Mesothelial cell of epicardium (in vitro differentiated cells): ENCODE measurements around the gene PAK2. TPM values are rescaled to one million over a fixed set of nuclear protein-coding genes. Genes with fewer than 3 reads are reported as not detected.
"Not testable (repeated sequence)": the region's sequence is repeated elsewhere in the genome, so short reads cannot be mapped to it uniquely, and the experiment has no call there.

ENCODE experiments used
- DNase-seq, 2 experiments: peaks; one replicate each; pipeline ENCODE4 v3.0.0; 2021; ENCODE audit warnings: low spot score in 2 of 2; ENCODE audit not compliant: unreplicated experiment in 2 of 2
- H3K27ac Mint-ChIP-seq: 2 replicates; pipeline ENCODE4 v1.8.0; 2021; ENCODE audit warnings: mixed read lengths
- H3K27me3 Mint-ChIP-seq: 2 replicates; pipeline ENCODE4 v1.8.0; 2021; ENCODE audit warnings: low read depth, mixed read lengths
- H3K36me3 Mint-ChIP-seq: 2 replicates; pipeline ENCODE4 v1.8.0; 2021; ENCODE audit warnings: mixed read lengths
- H3K4me1 Mint-ChIP-seq: 2 replicates; pipeline ENCODE4 v1.8.0; 2021; ENCODE audit warnings: mixed read lengths
- H3K4me3 Mint-ChIP-seq: 2 replicates; pipeline ENCODE4 v1.8.0; 2021; ENCODE audit warnings: mild to moderate bottlenecking, moderate library complexity, mixed read lengths
- H3K9me3 Mint-ChIP-seq: 2 replicates; pipeline ENCODE4 v1.8.0; 2021; ENCODE audit warnings: mixed read lengths
- total RNA-seq: library from RNA; stranded (reverse); gene quantifications from 3 replicates; pipeline ENCODE4 v1.2.1, GENCODE V29; 2021
- TF ChIP-seq, protein P1 (sequence below): fragments of 200-600 bp; sonication (generic); IDR thresholded peaks from one replicate; pipeline ENCODE4 v1.5.0; 2021; ENCODE audit warnings: antibody characterized with exemption; ENCODE audit not compliant: unreplicated experiment

Gene PAK2
- total RNA-seq, 1 donor from 2014 or later = 52.0 TPM

DNA sequence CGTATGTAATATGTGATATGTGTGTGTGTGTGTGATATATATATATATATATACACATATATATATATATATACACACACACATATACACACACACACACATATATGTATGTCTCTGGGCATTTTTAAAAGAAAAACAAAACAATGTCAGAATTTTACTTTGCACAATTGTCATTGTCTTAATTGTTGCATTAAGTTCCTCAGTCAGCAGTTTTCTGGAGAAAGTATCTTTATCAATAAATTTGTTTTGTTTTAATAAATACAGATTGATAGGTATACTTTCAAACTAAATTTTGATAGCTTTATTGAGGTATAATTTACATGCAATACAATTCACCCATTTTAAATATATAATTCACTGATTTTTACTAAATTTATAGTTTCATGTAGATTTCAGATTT, 65.1 kb downstream of the PAK2 start:
- TF ChIP-seq, protein P1, sequence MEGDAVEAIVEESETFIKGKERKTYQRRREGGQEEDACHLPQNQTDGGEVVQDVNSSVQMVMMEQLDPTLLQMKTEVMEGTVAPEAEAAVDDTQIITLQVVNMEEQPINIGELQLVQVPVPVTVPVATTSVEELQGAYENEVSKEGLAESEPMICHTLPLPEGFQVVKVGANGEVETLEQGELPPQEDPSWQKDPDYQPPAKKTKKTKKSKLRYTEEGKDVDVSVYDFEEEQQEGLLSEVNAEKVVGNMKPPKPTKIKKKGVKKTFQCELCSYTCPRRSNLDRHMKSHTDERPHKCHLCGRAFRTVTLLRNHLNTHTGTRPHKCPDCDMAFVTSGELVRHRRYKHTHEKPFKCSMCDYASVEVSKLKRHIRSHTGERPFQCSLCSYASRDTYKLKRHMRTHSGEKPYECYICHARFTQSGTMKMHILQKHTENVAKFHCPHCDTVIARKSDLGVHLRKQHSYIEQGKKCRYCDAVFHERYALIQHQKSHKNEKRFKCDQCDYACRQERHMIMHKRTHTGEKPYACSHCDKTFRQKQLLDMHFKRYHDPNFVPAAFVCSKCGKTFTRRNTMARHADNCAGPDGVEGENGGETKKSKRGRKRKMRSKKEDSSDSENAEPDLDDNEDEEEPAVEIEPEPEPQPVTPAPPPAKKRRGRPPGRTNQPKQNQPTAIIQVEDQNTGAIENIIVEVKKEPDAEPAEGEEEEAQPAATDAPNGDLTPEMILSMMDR = no peak
- no peaks in the 10 kb centered on the region for H3K4me1 Mint-ChIP-seq
- DNase-seq = no peak
- H3K36me3 Mint-ChIP-seq = peaks cover 31% of the 10 kb centered on the region
- no peak overlapping the region for H3K27ac Mint-ChIP-seq
- no peaks in the 10 kb centered on the region for H3K9me3 Mint-ChIP-seq
- H3K27me3 Mint-ChIP-seq = no peaks in the 10 kb centered on the region
- H3K4me3 Mint-ChIP-seq = no peak overlapping the region

DNA sequence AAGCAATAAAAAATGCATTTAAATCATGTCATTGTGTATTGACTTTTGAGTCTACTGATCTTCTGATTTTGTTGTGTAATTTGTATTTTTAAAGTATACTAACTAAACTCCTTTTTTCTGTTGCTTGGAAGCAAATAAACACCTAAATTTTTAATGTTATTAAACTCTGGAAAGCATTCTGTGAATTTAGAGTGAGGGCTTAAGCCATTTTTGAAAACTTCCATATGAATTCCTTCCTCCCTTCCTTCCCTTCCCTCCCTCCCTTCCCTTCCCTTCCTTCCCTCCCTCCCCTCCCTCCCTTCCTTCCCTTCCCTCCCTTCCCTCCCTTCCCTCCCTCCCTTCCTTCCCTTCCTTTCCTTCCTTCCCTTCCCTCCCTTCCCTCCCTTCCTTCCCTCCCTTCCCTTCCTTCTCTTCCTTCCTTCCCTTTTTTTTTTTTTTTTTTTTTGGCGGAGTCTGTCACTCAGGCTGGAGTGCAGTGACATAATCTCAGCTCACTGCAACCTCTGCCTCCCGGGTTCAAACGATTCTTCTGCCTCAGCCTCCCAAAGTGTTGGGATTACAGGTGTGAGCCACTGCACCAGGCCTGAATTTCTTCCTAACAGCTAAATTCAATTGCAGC, 71.4 kb downstream of the PAK2 start:
- H3K4me3 Mint-ChIP-seq = no peak overlapping the region
- H3K27ac Mint-ChIP-seq = no peak overlapping the region
- no peaks in the 10 kb centered on the region for H3K4me1 Mint-ChIP-seq
- no peaks in the 10 kb centered on the region for H3K27me3 Mint-ChIP-seq
- TF ChIP-seq, protein P1 = no peak
- H3K9me3 Mint-ChIP-seq = no peaks in the 10 kb centered on the region
- DNase-seq = no peak
- H3K36me3 Mint-ChIP-seq = peaks cover 51% of the 10 kb centered on the region

DNA sequence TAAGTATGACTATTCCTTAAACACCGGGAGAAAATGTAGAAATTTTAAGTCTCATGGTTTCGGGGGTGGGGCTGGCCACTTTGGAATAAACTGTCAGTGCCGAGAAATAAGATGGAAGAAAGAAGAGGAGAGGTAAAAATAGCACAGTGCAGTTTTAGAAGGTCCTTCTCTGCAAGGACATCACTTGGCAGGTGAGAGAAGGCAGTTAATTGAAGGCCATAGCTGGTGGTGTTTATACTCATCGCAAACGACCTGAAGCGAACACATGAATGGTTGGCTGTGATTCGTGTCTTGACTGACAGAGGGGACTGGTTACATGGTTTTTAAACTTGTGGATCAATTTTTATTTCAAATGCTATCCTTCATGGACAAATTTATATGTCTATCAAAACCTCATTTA, 73.2 kb downstream of the PAK2 start:
- Mint-ChIP-seq H3K27me3 (no peaks in the 10 kb centered on the region), H3K9me3 (no peaks in the 10 kb centered on the region), H3K4me1 (no peaks in the 10 kb centered on the region), H3K36me3 (peaks cover 40% of the 10 kb centered on the region), H3K4me3 (no peak overlapping the region), H3K27ac (no peak overlapping the region)
- DNase-seq = no peak
- TF ChIP-seq, protein P1 = no peak

DNA sequence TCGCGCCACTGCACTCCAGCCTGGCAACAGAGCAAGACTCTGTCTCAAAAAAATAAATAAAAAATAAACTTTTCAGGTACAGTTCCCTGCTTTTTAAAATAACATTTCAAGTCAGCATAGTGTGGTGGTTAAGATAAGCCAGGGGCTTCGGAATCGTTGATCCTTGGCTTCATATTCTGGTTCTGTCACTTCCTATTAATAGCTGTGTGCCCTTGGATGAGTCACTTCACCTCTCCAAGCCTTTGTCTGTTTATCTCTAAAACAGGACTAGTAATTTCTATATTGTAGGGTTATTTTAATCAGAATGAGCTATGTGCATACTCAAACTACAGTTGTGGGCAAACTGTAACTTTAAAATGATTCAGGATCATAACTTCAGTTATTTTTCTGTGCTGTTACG, 74.2 kb downstream of the PAK2 start:
- no peaks in the 10 kb centered on the region for H3K4me1 Mint-ChIP-seq
- no peak overlapping the region for H3K4me3 Mint-ChIP-seq
- no peak overlapping the region for H3K27ac Mint-ChIP-seq
- TF ChIP-seq, protein P1 = no peak
- no peaks in the 10 kb centered on the region for H3K9me3 Mint-ChIP-seq
- no peaks in the 10 kb centered on the region for H3K27me3 Mint-ChIP-seq
- H3K36me3 Mint-ChIP-seq = peaks cover 39% of the 10 kb centered on the region
- no peak for DNase-seq

DNA sequence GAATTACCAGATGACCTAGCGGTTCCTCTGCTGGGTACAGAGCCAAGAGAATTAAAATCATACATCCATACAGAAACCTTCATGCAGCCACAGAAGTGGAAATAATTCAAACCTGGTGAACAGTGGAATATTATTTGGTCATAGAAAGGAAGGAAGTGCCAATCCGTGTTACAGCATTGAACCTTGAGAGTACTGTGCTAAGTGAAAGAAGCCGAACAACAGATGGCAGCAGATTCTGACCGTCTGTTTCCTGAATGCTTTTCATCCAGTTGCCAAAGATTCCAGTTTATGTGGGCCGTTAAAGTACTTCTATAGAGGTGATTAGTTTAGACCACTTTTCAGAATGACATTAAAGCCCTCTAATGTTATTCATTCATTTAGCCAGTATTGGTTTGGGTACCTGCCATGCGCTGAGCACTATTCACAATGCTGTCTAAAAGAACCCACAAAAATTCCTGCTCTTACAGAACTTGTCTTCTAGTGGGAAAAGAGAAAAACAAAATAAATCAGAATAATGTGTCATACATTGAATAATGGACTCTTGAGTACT, 82.2 kb downstream of the PAK2 start:
- Mint-ChIP-seq H3K4me3 (no peak overlapping the region), H3K27ac (no peak overlapping the region), H3K27me3 (no peaks in the 10 kb centered on the region), H3K9me3 (peaks cover 4% of the 10 kb centered on the region), H3K36me3 (peaks cover 50% of the 10 kb centered on the region), H3K4me1 (no peaks in the 10 kb centered on the region)
- TF ChIP-seq, protein P1 = no peak
- DNase-seq = no peak

DNA sequence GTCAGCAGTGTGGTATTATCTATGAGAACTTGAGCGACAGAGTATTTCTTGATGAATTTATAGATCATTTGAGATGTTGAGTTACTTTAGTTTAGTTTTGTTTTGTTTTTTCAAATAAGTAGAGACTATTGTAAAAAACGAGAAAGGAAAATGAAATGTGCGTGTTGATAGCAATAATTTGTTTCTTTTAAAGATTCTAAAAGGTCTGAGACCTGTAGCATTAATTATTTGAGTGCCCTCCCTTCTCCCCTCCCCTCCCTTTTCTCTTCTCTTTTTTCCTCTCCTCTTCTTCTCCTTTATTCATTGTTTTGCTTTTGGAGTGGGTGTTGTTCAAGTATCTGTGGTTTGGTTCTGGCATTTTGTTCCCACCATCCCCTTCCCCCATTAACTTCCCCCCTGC, 90.0 kb downstream of the PAK2 start:
- H3K36me3 Mint-ChIP-seq = peaks cover 14% of the 10 kb centered on the region
- not testable (repeated sequence) for DNase-seq, H3K4me1 Mint-ChIP-seq, H3K27ac Mint-ChIP-seq, H3K4me3 Mint-ChIP-seq, H3K27me3 Mint-ChIP-seq, H3K9me3 Mint-ChIP-seq
